ENCODE results near the gene STRBP. TPM values are rescaled to one million over a fixed set of nuclear protein-coding genes. Genes with fewer than 3 reads are reported as not detected.

The STRBP gene
- total and polyA plus RNA-seq, 2 of the 8 experiments (the other 6 are each of a cell fraction or from before 2014, with no cell fraction given): 29.7 to 105 TPM

DNA sequence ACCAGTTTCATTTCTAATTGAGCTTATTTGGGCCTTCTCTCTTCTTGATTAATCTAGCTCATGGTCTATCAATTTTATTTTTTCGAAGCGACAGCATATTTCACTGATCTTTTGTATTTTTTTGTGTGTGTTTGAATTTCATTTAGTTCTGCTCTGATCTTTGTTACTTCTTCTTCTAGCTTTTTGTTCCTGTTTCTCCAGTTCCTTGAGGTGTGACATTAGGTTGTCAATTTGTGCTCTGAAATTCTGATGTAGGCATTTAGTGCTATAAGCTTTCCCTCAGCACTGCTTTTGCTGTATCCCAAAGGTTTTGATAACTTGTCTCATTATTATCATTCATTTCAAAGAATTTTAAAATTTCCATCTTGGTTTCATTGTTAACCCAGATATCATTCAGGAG lies 67.3 kb downstream of the STRBP start:
- H2BK120ac ChIP-seq (replicated peaks; ENCODE audit: low read depth, low read length): no peak overlapping the region
- no peak for TF ChIP-seq TAF7 (optimal IDR thresholded peaks at IDR 0.05; ENCODE audit: borderline replicate concordance, low read depth, low read length)
- no peak for TF ChIP-seq SP4 (IDR thresholded peaks at IDR 0.05; ENCODE audit: low read length)
- TF ChIP-seq POU5F1 (IDR thresholded peaks at IDR 0.05; ENCODE audit: low read depth, low read length): no peak
- TF ChIP-seq CBX8 (IDR thresholded peaks at IDR 0.05; ENCODE audit: borderline replicate concordance, low read depth, low read length): no peak
- TF ChIP-seq KDM4A (IDR thresholded peaks at IDR 0.05; ENCODE audit: low read depth, low read length, severe bottlenecking): no peak
- TF ChIP-seq ASH2L (IDR thresholded peaks at IDR 0.05; ENCODE audit: low read length): no peak
- no peak for TF ChIP-seq CEBPB (IDR thresholded peaks at IDR 0.05; ENCODE audit: low read depth, low read length)
- TF ChIP-seq RNF2 (IDR thresholded peaks at IDR 0.05; ENCODE audit: borderline replicate concordance, low read depth, low read length, missing control alignments, poor library complexity, severe bottlenecking): no peak
- no peak overlapping the region for H3K4ac ChIP-seq (replicated peaks; ENCODE audit: insufficient read length, low read depth, low read length)
- H2AFZ ChIP-seq (ENCODE audit: low read length): no peak overlapping the region
- no peak overlapping the region for H2BK5ac ChIP-seq (ENCODE audit: low read depth, low read length)
- ChIA-PET POLR2A (ENCODE audit: partially characterized antibody) (no interaction called here), CTCF (ENCODE audit: partially characterized antibody) (interaction anchor here (1.3 to 1.6 kb wide), 2 partner anchors 20 to 93 kb away, joined by 3 to 5 read pairs; no protein-coding TSS in a partner anchor)
- H3K27ac ChIP-seq (ENCODE audit: low read depth, low read length): no peak overlapping the region
- no peak overlapping the region for H3K9ac ChIP-seq (replicated peaks in 1 of 4; ENCODE audit: extremely low read depth in 1 of 4, low read depth in 3 of 4, low read length in 3 of 4)
- H3K79me2 ChIP-seq (ENCODE audit: control insufficient read depth in 1 of 2, insufficient read depth in 2 of 2, low read length in 2 of 2): peaks cover 0 to 24% of the 10 kb centered on the region in 2 experiments; a peak in 3 of 4 replicates
- H3K27me3 ChIP-seq (replicated peaks in 1 of 4; ENCODE audit: control insufficient read depth in 3 of 4, extremely low read depth in 1 of 4, insufficient read depth in 3 of 4, low read length in 3 of 4): no peaks in the 10 kb centered on the region
- H2BK20ac ChIP-seq (ENCODE audit: low read length): no peak overlapping the region
- H3K56ac ChIP-seq (replicated peaks; ENCODE audit: insufficient read length, low read depth, low read length): no peak overlapping the region
- H3K18ac ChIP-seq (ENCODE audit: extremely low read depth, low read length): no peak overlapping the region
- H3K4me1 ChIP-seq (replicated peaks in 1 of 4; ENCODE audit: control insufficient read depth in 3 of 4, insufficient read depth in 4 of 4, low read length in 3 of 4): no peaks in the 10 kb centered on the region
- H3K14ac ChIP-seq (ENCODE audit: insufficient read length): no peak overlapping the region
- no peaks in the 10 kb centered on the region for H3K36me3 ChIP-seq (ENCODE audit: control insufficient read depth in 2 of 4, insufficient read depth in 4 of 4, low read length in 3 of 4)
- DNase-seq (ENCODE audit: low read depth in 1 of 2, low spot score in 2 of 2) (no peak), FAIRE-seq (no peak)
- no peaks in the 10 kb centered on the region for H3K9me3 ChIP-seq (ENCODE audit: insufficient read depth in 2 of 2, low read depth in 1 of 2, low read length in 1 of 2)
- no peak overlapping the region for H2BK15ac ChIP-seq (ENCODE audit: low read length)
- H3K23me2 ChIP-seq (ENCODE audit: low read depth, low read length): peaks cover 3% of the 10 kb centered on the region; the same call in 1 of the 2 replicates
- H4K91ac ChIP-seq (replicated peaks; ENCODE audit: insufficient read length, low read length): no peak overlapping the region
- no peaks in the 10 kb centered on the region for H3K79me1 ChIP-seq (ENCODE audit: low read depth, low read length)
- H3K4me3 ChIP-seq (ENCODE audit: extremely low read depth in 1 of 4, insufficient read depth in 2 of 4, low read depth in 3 of 4, low read length in 4 of 4): no peak overlapping the region
- WGBS, 2 experiments (ENCODE audit: extremely low coverage in 1 of 2, insufficient coverage in 1 of 2, insufficient read length in 1 of 2, insufficient replicate concordance in 2 of 2, low coverage in 1 of 2, low lambda C conversion rate in 2 of 2, missing lambda C conversion rate in 1 of 2): 94% methylated on average over 2 of the region's 2 CpGs; no CpG with 5 or more reads in 1 of the 2 experiments
- no peak overlapping the region for H2BK12ac ChIP-seq (ENCODE audit: low read depth, low read length)
- H2AK5ac ChIP-seq (ENCODE audit: low read depth, low read length): no peak overlapping the region
- H4K5ac ChIP-seq (ENCODE audit: insufficient read length, low read depth, low read length): no peak overlapping the region
- H4K20me1 ChIP-seq (replicated peaks in 1 of 2; ENCODE audit: control insufficient read depth in 1 of 2, insufficient read depth in 2 of 2, low read length in 2 of 2): no peaks in the 10 kb centered on the region
- no peak overlapping the region for H3K4me2 ChIP-seq (ENCODE audit: insufficient read depth in 1 of 2, low read depth in 2 of 2, low read length in 2 of 2)
- no peak overlapping the region for H3K23ac ChIP-seq (ENCODE audit: insufficient read length)
- H4K8ac ChIP-seq (ENCODE audit: extremely low read depth, insufficient read depth, low read length): no peak overlapping the region

Data from H1 (cell line).